Measurements from ENCODE around the gene LY6G5B. TPM values are rescaled to one million over a fixed set of nuclear protein-coding genes. Genes with fewer than 3 reads are reported as not detected.

Gene LY6G5B
- 3.2 to 6.4 TPM (median 5.2 TPM) in 5 replicates for total RNA-seq (2022; extraction: Qiagen RNA extraction; ENCODE audit: low read depth)

GRCh38 chr6:31669676-31670075 lies at the start of gene LY6G5B:
Gene LY6G5B (plus strand): TSS chr6:31669976. CDS start chr6:31670951, 975 bp downstream.

GRCh38 chr6:31620586-31621319 lies 49.0 kb upstream of the LY6G5B start, which contains the start of gene PRRC2A:
Gene PRRC2A (plus strand): TSS chr6:31620715. CDS start chr6:31622790, 2,075 bp downstream.

GRCh38 chr6:31655349-31656237 lies 14.2 kb upstream of the LY6G5B start, which contains the start of gene APOM:
Gene APOM (plus strand): TSS chr6:31655894. CDS start chr6:31655967, 73 bp downstream.

GRCh38 chr6:31660381-31661261 lies 9.2 kb upstream of the LY6G5B start, which contains the start of gene C6orf47:
Gene C6orf47 (minus strand): TSS chr6:31660778. CDS start chr6:31659947, 831 bp downstream.

GRCh38 chr6:31664790-31665500 lies 4.8 kb upstream of the LY6G5B start, which contains the start of gene GPANK1:
Gene GPANK1 (minus strand): TSS chr6:31664997. CDS start chr6:31664478, 519 bp downstream.

GRCh38 chr6:31665501-31666336 lies 4.1 kb upstream of the LY6G5B start, which contains the start of gene CSNK2B:
Gene CSNK2B (plus strand): TSS chr6:31666080. CDS start chr6:31666832, 752 bp downstream.

GRCh38 chr6:31680226-31681134 lies 10.7 kb downstream of the LY6G5B start, which contains the start of gene LY6G5C:
Gene LY6G5C (minus strand): TSS chr6:31681067. CDS start chr6:31680373, 694 bp downstream.

GRCh38 chr6:31702819-31703716 lies 33.3 kb downstream of the LY6G5B start, which contains the start of gene ABHD16A:
Gene ABHD16A (minus strand): TSS chr6:31703324. CDS start chr6:31703281, 43 bp downstream.

GRCh38 chr6:31706599-31706998 lies 36.8 kb downstream of the LY6G5B start, which contains the start of gene LY6G6F:
Gene LY6G6F (plus strand): TSS chr6:31706866. CDS start chr6:31706907, 41 bp downstream.

GRCh38 chr6:31715022-31715958 lies 45.5 kb downstream of the LY6G5B start, which contains the start of gene LY6G6D:
Gene LY6G6D (plus strand): TSS chr6:31715348. CDS start chr6:31715356, 8 bp downstream.

GRCh38 chr6:31721351-31722020 lies 51.7 kb downstream of the LY6G5B start, which contains the start of gene LY6G6C:
Gene LY6G6C (minus strand): TSS chr6:31721746. CDS start chr6:31721679, 67 bp downstream.

All from A549 treated with ZK216348 at 1 μM for 4 hours (cell line).